PC-3 (cell line): ENCODE data around the gene NXPH4. TPM values are rescaled to one million over a fixed set of nuclear protein-coding genes. Genes with fewer than 3 reads are reported as not detected.

Experiments used
- ATAC-seq: fragments of 200-7000 bp; cut with Tn5 transposase; 2 replicates; pipeline ENCODE4 v1.9.1; 2020; ENCODE audit warnings: mild to moderate bottlenecking, moderate library complexity
- BruUV-seq: library from RNA; stranded (reverse); fragments of 400-500 nt; replicated peaks from 2 replicates; lab custom pipeline; 2021; lab: Mats Ljungman, UMichigan
- CTCF ChIA-PET: fragments of 300-600 bp; sonication (Branson Sonifier 250); formaldehyde crosslinking; loops from one replicate; lab custom pipeline; 2022; ENCODE audit warnings: antibody characterized with exemption; lab: Charles Lee
- POLR2A ChIA-PET: fragments of 300-600 bp; sonication (Branson Sonifier 250); formaldehyde crosslinking; loops from one replicate; lab custom pipeline; 2022; ENCODE audit warnings: antibody characterized with exemption; ENCODE audit not compliant: unreplicated experiment; lab: Charles Lee
- DNase-seq: peaks from one replicate; pipeline ENCODE4 v3.0.0-alpha.2; 2015
- H2AFZ ChIP-seq: fragments of 300-600 bp; sonication (generic); 2 replicates; pipeline ENCODE4 v1.6.0; 2016; ENCODE audit warnings: antibody characterized with exemption, low read length
- H3F3A ChIP-seq: fragments of 300-600 bp; sonication (generic); one replicate; pipeline ENCODE4 v1.6.0; 2017; ENCODE audit warnings: antibody characterized with exemption, low read length, control low read depth, mild to moderate bottlenecking; ENCODE audit not compliant: unreplicated experiment
- H3K27ac ChIP-seq: fragments of 300-600 bp; sonication (generic); 2 replicates; pipeline ENCODE4 v1.5.1; 2016; ENCODE audit warnings: mild to moderate bottlenecking, low read length
- H3K27me3 ChIP-seq: fragments of 300-600 bp; sonication (generic); 2 replicates; pipeline ENCODE4 v1.6.1; 2016; ENCODE audit warnings: low read length, mixed read lengths
- H3K36me3 ChIP-seq: fragments of 300-600 bp; sonication (generic); 2 replicates; pipeline ENCODE4 v1.6.1; 2016; ENCODE audit warnings: low read depth, mixed run types, low read length, mixed read lengths
- H3K4me1 ChIP-seq: fragments of 300-600 bp; sonication (generic); 2 replicates; pipeline ENCODE4 v1.5.1; 2016; ENCODE audit warnings: low read length; ENCODE audit not compliant: insufficient read depth
- H3K4me2 ChIP-seq: fragments of 300-600 bp; sonication (generic); 2 replicates; pipeline ENCODE4 v1.6.0; 2016; ENCODE audit warnings: low read length
- H3K4me3 ChIP-seq: fragments of 300-600 bp; sonication (generic); 2 replicates; pipeline ENCODE4 v1.5.1; 2016; ENCODE audit warnings: mild to moderate bottlenecking, low read length, mixed read lengths
- H3K79me2 ChIP-seq: fragments of 300-600 bp; sonication (generic); 2 replicates; pipeline ENCODE4 v1.6.1; 2017; ENCODE audit warnings: low read length, mixed read lengths
- H3K9ac ChIP-seq: fragments of 300-600 bp; sonication (generic); 2 replicates; pipeline ENCODE4 v1.6.0; 2016; ENCODE audit warnings: mild to moderate bottlenecking, low read length
- H3K9me2 ChIP-seq: fragments of 300-600 bp; sonication (generic); replicated peaks from 2 replicates; pipeline ENCODE4 v1.6.1; 2016; ENCODE audit warnings: mixed run types, low read length, mixed read lengths
- H3K9me3 ChIP-seq: fragments of 300-600 bp; sonication (generic); 2 replicates; pipeline ENCODE4 v1.6.1; 2016; ENCODE audit warnings: low read length, mixed read lengths
- H4K20me1 ChIP-seq: fragments of 300-600 bp; sonication (generic); 2 replicates; pipeline ENCODE4 v1.6.1; 2016; ENCODE audit warnings: low read length, mixed read lengths
- EZH2 ChIP-seq: fragments of 300-600 bp; sonication (generic); IDR thresholded peaks from one replicate; pipeline ENCODE4 v1.6.1; 2017; ENCODE audit warnings: antibody characterized with exemption, mild to moderate bottlenecking, low read length; ENCODE audit not compliant: unreplicated experiment
- EZH2phosphoT487 ChIP-seq: fragments of 300-600 bp; sonication (generic); IDR thresholded peaks from 2 replicates; pipeline ENCODE4 v1.6.1; 2018; ENCODE audit warnings: mild to moderate bottlenecking, antibody characterized with exemption, low read length, borderline replicate concordance
- intact Hi-C: fragments of 100-400 bp; cut with micrococcal nuclease; formaldehyde crosslinking; loops from 2 replicates; pipeline ENCODE4 v1.9.0; 2023
- total RNA-seq: library from RNA; depleted of rRNA; stranded (reverse); fragments of >200 nt; gene quantifications from 2 replicates; pipeline ENCODE4 v1.2.3, GENCODE V29; 2014
- TF ChIP-seq, protein P1 (sequence below): fragments of 300-600 bp; sonication (generic); conservative IDR thresholded peaks from 2 replicates; pipeline ENCODE4 v1.5.1; 2017; ENCODE audit warnings: antibody characterized with exemption, low read depth, mild to moderate bottlenecking, low read length

The NXPH4 gene
- total RNA-seq, 1 experiment from 2014 or later = 15.1 TPM

GRCh38 chr12:57237596-57237931 lies 21.0 kb downstream of the NXPH4 start:
- peaks cover 14% of the 10 kb centered on the region for H3K27me3 ChIP-seq
- peaks cover 7% of the 10 kb centered on the region; the same call in 1 of the 2 replicates for H3K79me2 ChIP-seq
- ATAC-seq = no peak
- H3K27ac ChIP-seq = no peak overlapping the region
- H3K9ac ChIP-seq = no peak overlapping the region
- H3K9me3 ChIP-seq = no peaks in the 10 kb centered on the region
- H3K36me3 ChIP-seq = peaks cover 19% of the 10 kb centered on the region; the same call in 1 of the 2 replicates
- H3F3A ChIP-seq = no peaks in the 10 kb centered on the region
- BruUV-seq = no TSS peak
- intact Hi-C loops = no loop called here
- no peak overlapping the region for H2AFZ ChIP-seq
- no peak overlapping the region for H3K4me2 ChIP-seq
- no peaks in the 10 kb centered on the region for H3K9me2 ChIP-seq
- TF ChIP-seq, protein P1, sequence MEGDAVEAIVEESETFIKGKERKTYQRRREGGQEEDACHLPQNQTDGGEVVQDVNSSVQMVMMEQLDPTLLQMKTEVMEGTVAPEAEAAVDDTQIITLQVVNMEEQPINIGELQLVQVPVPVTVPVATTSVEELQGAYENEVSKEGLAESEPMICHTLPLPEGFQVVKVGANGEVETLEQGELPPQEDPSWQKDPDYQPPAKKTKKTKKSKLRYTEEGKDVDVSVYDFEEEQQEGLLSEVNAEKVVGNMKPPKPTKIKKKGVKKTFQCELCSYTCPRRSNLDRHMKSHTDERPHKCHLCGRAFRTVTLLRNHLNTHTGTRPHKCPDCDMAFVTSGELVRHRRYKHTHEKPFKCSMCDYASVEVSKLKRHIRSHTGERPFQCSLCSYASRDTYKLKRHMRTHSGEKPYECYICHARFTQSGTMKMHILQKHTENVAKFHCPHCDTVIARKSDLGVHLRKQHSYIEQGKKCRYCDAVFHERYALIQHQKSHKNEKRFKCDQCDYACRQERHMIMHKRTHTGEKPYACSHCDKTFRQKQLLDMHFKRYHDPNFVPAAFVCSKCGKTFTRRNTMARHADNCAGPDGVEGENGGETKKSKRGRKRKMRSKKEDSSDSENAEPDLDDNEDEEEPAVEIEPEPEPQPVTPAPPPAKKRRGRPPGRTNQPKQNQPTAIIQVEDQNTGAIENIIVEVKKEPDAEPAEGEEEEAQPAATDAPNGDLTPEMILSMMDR = no peak
- TF ChIP-seq EZH2phosphoT487 = no peak
- TF ChIP-seq EZH2 = no peak
- DNase-seq = peak; percentile 39
- H3K4me1 ChIP-seq = peaks cover 30% of the 10 kb centered on the region
- no peaks in the 10 kb centered on the region for H4K20me1 ChIP-seq
- POLR2A ChIA-PET = interaction anchor here (0.6 kb wide), 1 partner anchor 163 kb away, joined by 3 read pairs; no protein-coding TSS in a partner anchor
- CTCF ChIA-PET = no interaction called here
- no peak overlapping the region for H3K4me3 ChIP-seq

DNA sequence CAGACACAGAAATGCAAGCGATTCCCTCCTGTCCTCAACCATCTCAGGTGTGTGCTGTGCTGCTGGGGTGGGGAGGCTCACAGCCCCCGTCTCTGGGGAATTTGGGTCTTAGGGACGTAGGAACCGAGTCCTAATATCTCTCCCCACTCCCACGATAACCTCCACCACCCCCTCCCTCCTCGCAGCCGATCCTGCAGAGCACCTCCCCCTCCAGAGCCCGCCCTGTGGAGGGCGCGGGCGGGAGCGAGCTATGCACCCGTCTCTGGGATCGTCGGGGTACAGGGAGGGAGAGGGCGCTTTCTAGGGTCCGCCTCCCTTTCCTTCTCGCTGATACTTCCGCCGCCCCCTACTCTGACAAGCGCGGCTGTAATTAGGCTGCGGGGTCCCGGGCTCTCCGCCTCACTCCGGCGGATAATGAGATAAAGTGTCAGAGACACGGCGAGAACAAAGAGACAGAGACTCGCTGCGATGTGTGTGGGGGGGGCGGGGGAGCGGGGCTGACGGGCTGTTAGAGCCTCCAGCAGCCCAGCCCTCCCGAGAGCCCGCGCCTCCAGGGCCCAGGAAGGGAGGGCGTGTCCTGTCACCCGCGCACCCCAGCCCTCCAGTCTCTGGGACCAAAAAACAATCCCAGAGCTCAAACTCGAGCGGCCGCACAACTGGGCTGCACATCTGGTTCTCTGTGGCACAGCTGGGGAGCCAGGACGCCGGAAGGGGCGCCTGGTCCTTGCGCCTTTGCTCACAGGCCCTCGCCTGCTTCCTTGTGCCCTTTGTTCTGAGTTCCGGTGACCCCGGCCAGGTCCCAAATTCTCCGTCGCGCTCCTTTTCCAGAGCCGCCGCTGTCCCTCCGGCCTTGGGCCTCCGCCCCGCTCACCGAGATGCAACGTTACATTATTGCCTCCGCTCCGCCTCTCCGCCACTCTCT lies 21.6 kb downstream of the NXPH4 start:
- Histone ChIP-seq H3K27ac (no peak overlapping the region), H3K79me2 (0 out of 2 replicates have a peak, but pooled peaks cover under 1% of the 10 kb centered on the region), H3K4me3 (peak overlapping the region; percentile 54), H3K4me1 (peaks cover 33% of the 10 kb centered on the region), H3F3A (no peaks in the 10 kb centered on the region), H3K9me3 (no peaks in the 10 kb centered on the region), H3K36me3 (peaks cover 12% of the 10 kb centered on the region; the same call in 1 of the 2 replicates), H3K9ac (no peak overlapping the region), H3K4me2 (peak overlapping the region; percentile 98), H3K9me2 (no peaks in the 10 kb centered on the region), H4K20me1 (no peaks in the 10 kb centered on the region), H2AFZ (peak overlapping the region; percentile 77), H3K27me3 (peaks cover 16% of the 10 kb centered on the region)
- TF ChIP-seq EZH2phosphoT487 = no peak
- TF ChIP-seq, protein P1 = no peak
- TF ChIP-seq EZH2 = no peak
- intact Hi-C loops = no loop called here
- DNase-seq (no peak), ATAC-seq (no peak)
- CTCF ChIA-PET = interaction anchor here (0.7 to 1.9 kb wide), 2 partner anchors 8 to 24 kb away, joined by 3 to 11 read pairs; partner anchors contain the start of gene SHMT2
- POLR2A ChIA-PET = no interaction called here
- BruUV-seq = no TSS peak
